OCI-LY7 (cell line): Measurements from ENCODE around the gene SLC1A7.

Experiments
- EZH2phosphoT487 ChIP-seq: fragments of 200-600 bp; sonication (generic); IDR thresholded peaks from 2 replicates; pipeline ENCODE4 v1.6.1; 2018; ENCODE audit warnings: low read depth, borderline replicate concordance, mild to moderate bottlenecking, mixed run types, antibody characterized with exemption, low read length, moderate library complexity, mixed read lengths
- TF ChIP-seq, protein P1 (sequence below): fragments of 200-600 bp; sonication (generic); conservative IDR thresholded peaks from 2 replicates; pipeline ENCODE4 v1.5.1; 2014; ENCODE audit warnings: mild to moderate bottlenecking, antibody characterized with exemption, low read length, moderate library complexity, mixed read lengths

GRCh38 chr1:53069265-53069662 lies 73.2 kb downstream of the SLC1A7 start:
- TF ChIP-seq, protein P1, sequence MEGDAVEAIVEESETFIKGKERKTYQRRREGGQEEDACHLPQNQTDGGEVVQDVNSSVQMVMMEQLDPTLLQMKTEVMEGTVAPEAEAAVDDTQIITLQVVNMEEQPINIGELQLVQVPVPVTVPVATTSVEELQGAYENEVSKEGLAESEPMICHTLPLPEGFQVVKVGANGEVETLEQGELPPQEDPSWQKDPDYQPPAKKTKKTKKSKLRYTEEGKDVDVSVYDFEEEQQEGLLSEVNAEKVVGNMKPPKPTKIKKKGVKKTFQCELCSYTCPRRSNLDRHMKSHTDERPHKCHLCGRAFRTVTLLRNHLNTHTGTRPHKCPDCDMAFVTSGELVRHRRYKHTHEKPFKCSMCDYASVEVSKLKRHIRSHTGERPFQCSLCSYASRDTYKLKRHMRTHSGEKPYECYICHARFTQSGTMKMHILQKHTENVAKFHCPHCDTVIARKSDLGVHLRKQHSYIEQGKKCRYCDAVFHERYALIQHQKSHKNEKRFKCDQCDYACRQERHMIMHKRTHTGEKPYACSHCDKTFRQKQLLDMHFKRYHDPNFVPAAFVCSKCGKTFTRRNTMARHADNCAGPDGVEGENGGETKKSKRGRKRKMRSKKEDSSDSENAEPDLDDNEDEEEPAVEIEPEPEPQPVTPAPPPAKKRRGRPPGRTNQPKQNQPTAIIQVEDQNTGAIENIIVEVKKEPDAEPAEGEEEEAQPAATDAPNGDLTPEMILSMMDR: no peak
- no peak for TF ChIP-seq EZH2phosphoT487
